HEK293 (cell line): ENCODE results near the gene GRIK4.

Experiments
- CTCF ChIA-PET: fragments of 350-600 bp; formaldehyde crosslinking; extraction: SDS; loops from one replicate; lab custom pipeline; 2021; ENCODE audit warnings: antibody characterized with exemption; lab: Yijun Ruan, JAX
- POLR2A ChIA-PET: fragments of 300-600 bp; formaldehyde crosslinking; extraction: SDS; loops from one replicate; lab custom pipeline; 2020; ENCODE audit warnings: antibody characterized with exemption, inconsistent platforms; lab: Yijun Ruan, JAX
- H3K27ac ChIP-seq: fragments of 200-500 bp; sonication (Bioruptor generic); 2 replicates; pipeline ENCODE4 v1.5.1; 2014; ENCODE audit warnings: low read depth, low read length, control low read depth, inconsistent platforms; ENCODE audit errors: extremely low read depth
- H3K36me3 ChIP-seq, 2 experiments: fragments of 200-500 bp in 1 of 2; sonication (Bioruptor generic) in 1 of 2; 1 replicate in 1 of 2; 2 replicates in 1 of 2; pipeline ENCODE4 v1.5.1; 2014 to 2017; ENCODE audit warnings: inconsistent platforms in 2 of 2, low read length in 2 of 2; ENCODE audit not compliant: control insufficient read depth in 2 of 2, insufficient read depth in 1 of 2
- H3K4me1 ChIP-seq: fragments of 200-500 bp; sonication (Bioruptor generic); 2 replicates; pipeline ENCODE4 v1.5.1; 2014; ENCODE audit warnings: mild to moderate bottlenecking, low read length, inconsistent platforms; ENCODE audit not compliant: control insufficient read depth, insufficient read depth
- H3K4me3 ChIP-seq: 2 replicates; pipeline ENCODE4 v1.5.1; 2011; ENCODE audit warnings: low read depth, mild to moderate bottlenecking, control low read depth, low read length, moderate library complexity
- H3K9me3 ChIP-seq: fragments of 200-500 bp; sonication (Bioruptor generic); 2 replicates; pipeline ENCODE4 v1.5.1; 2014; ENCODE audit warnings: low read depth, low read length, inconsistent platforms; ENCODE audit not compliant: control insufficient read depth, insufficient read depth
- HIC1 ChIP-seq: fragments of 450-650 bp; formaldehyde crosslinking; IDR thresholded peaks from 2 replicates; pipeline ENCODE4 v1.5.1; 2016; ENCODE audit warnings: missing biosample characterization, missing genetic modification characterization
- PRDM1 ChIP-seq: fragments of 450-650 bp; formaldehyde crosslinking; IDR thresholded peaks from 2 replicates; pipeline ENCODE4; 2016; ENCODE audit warnings: missing biosample characterization, missing genetic modification characterization
- PRDM10 ChIP-seq: fragments of 450-650 bp; formaldehyde crosslinking; IDR thresholded peaks from 2 replicates; pipeline ENCODE4 v1.5.1; 2016; ENCODE audit warnings: missing biosample characterization, missing genetic modification characterization
- SCRT1 ChIP-seq: fragments of 450-650 bp; formaldehyde crosslinking; IDR thresholded peaks from 2 replicates; pipeline ENCODE4 v1.5.1; 2016; ENCODE audit warnings: missing biosample characterization, missing genetic modification characterization, borderline replicate concordance
- SP2 ChIP-seq: fragments of 450-650 bp; formaldehyde crosslinking; IDR thresholded peaks from 2 replicates; pipeline ENCODE4 v1.5.1; 2016; ENCODE audit warnings: missing biosample characterization, missing genetic modification characterization
- SP3 ChIP-seq: fragments of 450-650 bp; formaldehyde crosslinking; IDR thresholded peaks from 2 replicates; pipeline ENCODE4 v1.5.1; 2016; ENCODE audit warnings: missing biosample characterization, missing genetic modification characterization
- WT1 ChIP-seq: fragments of 450-650 bp; formaldehyde crosslinking; IDR thresholded peaks from 2 replicates; pipeline ENCODE4 v1.5.1; 2016; ENCODE audit warnings: missing biosample characterization, missing genetic modification characterization
- ZBTB1 ChIP-seq: fragments of 450-650 bp; formaldehyde crosslinking; IDR thresholded peaks from 2 replicates; pipeline ENCODE4 v1.5.1; 2016; ENCODE audit warnings: missing biosample characterization, missing genetic modification characterization
- ZBTB21 ChIP-seq: fragments of 450-650 bp; formaldehyde crosslinking; IDR thresholded peaks from 2 replicates; pipeline ENCODE4 v1.5.1; 2017; ENCODE audit warnings: missing biosample characterization, missing genetic modification characterization
- ZBTB48 ChIP-seq: fragments of 450-650 bp; formaldehyde crosslinking; IDR thresholded peaks from 2 replicates; pipeline ENCODE4 v1.5.1; 2016; ENCODE audit warnings: missing biosample characterization, missing genetic modification characterization
- ZNF10 ChIP-seq: fragments of 450-650 bp; formaldehyde crosslinking; IDR thresholded peaks from 2 replicates; pipeline ENCODE4 v1.5.1; 2017; ENCODE audit warnings: missing biosample characterization, missing genetic modification characterization
- ZNF114 ChIP-seq: fragments of 450-650 bp; formaldehyde crosslinking; IDR thresholded peaks from 2 replicates; pipeline ENCODE4 v1.5.0; 2017; ENCODE audit warnings: missing biosample characterization, missing genetic modification characterization
- ZNF138 ChIP-seq: fragments of 450-650 bp; formaldehyde crosslinking; IDR thresholded peaks from 2 replicates; pipeline ENCODE4 v1.5.1; 2016; ENCODE audit warnings: missing biosample characterization, missing genetic modification characterization, borderline replicate concordance
- ZNF211 ChIP-seq: fragments of 450-650 bp; formaldehyde crosslinking; IDR thresholded peaks from 2 replicates; pipeline ENCODE4 v1.5.1; 2016; ENCODE audit warnings: low read depth, missing biosample characterization, missing genetic modification characterization
- ZNF266 ChIP-seq: fragments of 450-650 bp; formaldehyde crosslinking; IDR thresholded peaks from 2 replicates; pipeline ENCODE4 v1.5.1; 2016; ENCODE audit warnings: missing biosample characterization, missing genetic modification characterization, low read depth
- ZNF280C ChIP-seq: fragments of 450-650 bp; formaldehyde crosslinking; IDR thresholded peaks from 2 replicates; pipeline ENCODE4 v1.5.1; 2016; ENCODE audit warnings: missing biosample characterization, missing genetic modification characterization
- ZNF324 ChIP-seq: fragments of 450-650 bp; formaldehyde crosslinking; IDR thresholded peaks from 2 replicates; pipeline ENCODE4 v1.5.1; 2016; ENCODE audit warnings: missing biosample characterization, missing genetic modification characterization
- ZNF37A ChIP-seq: fragments of 450-650 bp; IDR thresholded peaks from 2 replicates; pipeline ENCODE4 v1.5.1; 2018; ENCODE audit warnings: missing biosample characterization, missing genetic modification characterization
- ZNF391 ChIP-seq: fragments of 450-650 bp; formaldehyde crosslinking; IDR thresholded peaks from 2 replicates; pipeline ENCODE4 v1.5.1; 2016; ENCODE audit warnings: low read depth, missing biosample characterization, missing genetic modification characterization, borderline replicate concordance
- ZNF449 ChIP-seq: fragments of 450-650 bp; formaldehyde crosslinking; IDR thresholded peaks from 2 replicates; pipeline ENCODE4 v1.5.1; 2017; ENCODE audit warnings: missing biosample characterization, mild to moderate bottlenecking, missing genetic modification characterization, moderate library complexity
- ZNF600 ChIP-seq: fragments of 450-650 bp; formaldehyde crosslinking; IDR thresholded peaks from 2 replicates; pipeline ENCODE4 v1.5.1; 2016; ENCODE audit warnings: missing biosample characterization, missing genetic modification characterization
- ZNF768 ChIP-seq: fragments of 450-650 bp; formaldehyde crosslinking; IDR thresholded peaks from 2 replicates; pipeline ENCODE4 v1.5.1; 2018; ENCODE audit warnings: missing biosample characterization, mild to moderate bottlenecking, missing genetic modification characterization
- ZNF776 ChIP-seq: fragments of 450-650 bp; formaldehyde crosslinking; IDR thresholded peaks from 2 replicates; pipeline ENCODE4 v1.5.0; 2017; ENCODE audit warnings: missing biosample characterization, missing genetic modification characterization, borderline replicate concordance
- ZSCAN30 ChIP-seq: fragments of 450-650 bp; IDR thresholded peaks from 2 replicates; pipeline ENCODE4 v1.5.1; 2018; ENCODE audit warnings: missing biosample characterization, mild to moderate bottlenecking, missing genetic modification characterization, moderate library complexity

The GRIK4 gene

GRCh38 chr11:120740380-120740779 lies 228.8 kb downstream of the GRIK4 start:
- CTCF ChIA-PET = interaction anchor here (0.7 kb wide), 1 partner anchor 258 kb away, joined by 3 read pairs; no protein-coding TSS in a partner anchor
- H3K9me3 ChIP-seq = no peaks in the 10 kb centered on the region
- no peak overlapping the region for H3K4me3 ChIP-seq
- POLR2A ChIA-PET = no interaction called here
- no peaks in the 10 kb centered on the region for H3K4me1 ChIP-seq
- TF ChIP-seq ZNF776 (tag by site-specific recombination) (no peak), ZNF768 (tag by site-specific recombination) (no peak), ZNF114 (tag by site-specific recombination) (no peak), PRDM10 (no peak), ZNF324 (tag by site-specific recombination) (no peak)
- no peaks in the 10 kb centered on the region for H3K36me3 ChIP-seq
- no peak overlapping the region for H3K27ac ChIP-seq

- POLR2A ChIA-PET = no interaction called here
- Histone ChIP-seq H3K36me3 (no peaks in the 10 kb centered on the region), H3K4me1 (peaks cover 4% of the 10 kb centered on the region; the same call in 1 of the 2 replicates), H3K4me3 (no peak overlapping the region), H3K9me3 (no peaks in the 10 kb centered on the region), H3K27ac (no peak overlapping the region)
- TF ChIP-seq HIC1 = no peak
- TF ChIP-seq WT1 (tag by site-specific recombination) = no peak
- no peak for TF ChIP-seq ZNF391
- no peak for TF ChIP-seq SP3 (tag by site-specific recombination)
- TF ChIP-seq ZNF776 (tag by site-specific recombination) = no peak
- TF ChIP-seq ZNF266 (tag by site-specific recombination) = no peak
- no peak for TF ChIP-seq SCRT1
- TF ChIP-seq PRDM1 (tag by site-specific recombination) = no peak
- TF ChIP-seq ZNF449 (tag by site-specific recombination) = no peak
- TF ChIP-seq ZSCAN30 = no peak
- TF ChIP-seq ZNF600 (tag by site-specific recombination) = no peak
- TF ChIP-seq ZBTB21 (tag by site-specific recombination) = no peak
- no peak for TF ChIP-seq ZBTB1 (tag by site-specific recombination)
- TF ChIP-seq ZBTB48 = no peak
- no peak for TF ChIP-seq ZNF10 (tag by site-specific recombination)
- TF ChIP-seq SP2 (tag by site-specific recombination) = no peak
- no peak for TF ChIP-seq ZNF211 (tag by site-specific recombination)
- TF ChIP-seq ZNF37A (tag by site-specific recombination) = no peak
- no peak for TF ChIP-seq ZNF138 (tag by site-specific recombination)
- no peak for TF ChIP-seq ZNF280C (tag by site-specific recombination)
- CTCF ChIA-PET = interaction anchor here (0.6 kb wide), 1 partner anchor 54 kb away, joined by 3 read pairs; no protein-coding TSS in a partner anchor
Observed at GRCh38 chr11:120744016-120744994, 232.8 kb downstream of the GRIK4 start.
